Measurements from ENCODE around the gene LARGE1. TPM values are rescaled to one million over a fixed set of nuclear protein-coding genes. Genes with fewer than 3 reads are reported as not detected.

LARGE1 gene
- total RNA-seq, 1 experiment from 2014 or later: 5.2 TPM

GRCh38 chr22:33537059-33537458 lies 383.2 kb downstream of the LARGE1 start:
- ChIA-PET CTCF (interaction anchor here (1.0 kb wide), 1 partner anchor 42 kb away, joined by 3 read pairs; no protein-coding TSS in a partner anchor), POLR2A (no interaction called here)
- Mint-ChIP-seq H3K4me3 (ENCODE audit: unreplicated experiment) (no peak overlapping the region), H3K27ac (ENCODE audit: low read depth, unreplicated experiment) (no peak overlapping the region), H3K9me3 (ENCODE audit: unreplicated experiment) (no peaks in the 10 kb centered on the region), H3K4me1 (ENCODE audit: insufficient read depth, unreplicated experiment) (no peaks in the 10 kb centered on the region), H3K27me3 (ENCODE audit: insufficient read depth, unreplicated experiment) (no peaks in the 10 kb centered on the region), H3K36me3 (ENCODE audit: insufficient read depth, unreplicated experiment) (no peaks in the 10 kb centered on the region)
- BruUV-seq (replicated peaks): no TSS peak
- intact Hi-C loops (cut with micrococcal nuclease): no loop called here
- TF ChIP-seq CTCF (IDR thresholded peaks at IDR 0.05; ENCODE audit: unreplicated experiment): no peak
- no peak for DNase-seq (ENCODE audit: unreplicated experiment)

- no peak for DNase-seq (ENCODE audit: unreplicated experiment)
- Mint-ChIP-seq H3K9me3 (ENCODE audit: unreplicated experiment) (no peaks in the 10 kb centered on the region), H3K36me3 (ENCODE audit: insufficient read depth, unreplicated experiment) (no peaks in the 10 kb centered on the region), H3K27ac (ENCODE audit: low read depth, unreplicated experiment) (no peak overlapping the region), H3K4me3 (ENCODE audit: unreplicated experiment) (no peak overlapping the region), H3K4me1 (ENCODE audit: insufficient read depth, unreplicated experiment) (no peaks in the 10 kb centered on the region), H3K27me3 (ENCODE audit: insufficient read depth, unreplicated experiment) (no peaks in the 10 kb centered on the region)
- intact Hi-C loops (cut with micrococcal nuclease): no loop called here
- ChIA-PET CTCF (interaction anchor here (0.6 to 1.0 kb wide), 2 partner anchors 43 to 409 kb away, joined by 3 read pairs; no protein-coding TSS in a partner anchor), POLR2A (no interaction called here)
- no peak for TF ChIP-seq CTCF (IDR thresholded peaks at IDR 0.05; ENCODE audit: unreplicated experiment)
- BruUV-seq (replicated peaks): no TSS peak
Observed at GRCh38 chr22:33535937-33536875, 384.1 kb downstream of the LARGE1 start.

GRCh38 chr22:33529424-33530113 lies 390.7 kb downstream of the LARGE1 start:
- Mint-ChIP-seq H3K36me3 (ENCODE audit: insufficient read depth, unreplicated experiment) (peaks cover 5% of the 10 kb centered on the region), H3K27ac (ENCODE audit: low read depth, unreplicated experiment) (no peak overlapping the region), H3K9me3 (ENCODE audit: unreplicated experiment) (no peaks in the 10 kb centered on the region), H3K4me1 (ENCODE audit: insufficient read depth, unreplicated experiment) (no peaks in the 10 kb centered on the region), H3K4me3 (ENCODE audit: unreplicated experiment) (no peak overlapping the region), H3K27me3 (ENCODE audit: insufficient read depth, unreplicated experiment) (no peaks in the 10 kb centered on the region)
- intact Hi-C loops (cut with micrococcal nuclease): no loop called here
- POLR2A ChIA-PET: interaction anchor here (1.5 kb wide), 1 partner anchor 10 kb away, joined by 6 read pairs; no protein-coding TSS in a partner anchor
- CTCF ChIA-PET: interaction anchor here (0.7 to 5.0 kb wide), 6 partner anchors 8 to 1648 kb away, joined by 3 to 34 read pairs (median 4); no protein-coding TSS in a partner anchor
- no peak for DNase-seq (ENCODE audit: unreplicated experiment)
- no peak for TF ChIP-seq CTCF (IDR thresholded peaks at IDR 0.05; ENCODE audit: unreplicated experiment)
- BruUV-seq (replicated peaks): no TSS peak

- peaks cover 5% of the 10 kb centered on the region for H3K36me3 Mint-ChIP-seq (ENCODE audit: insufficient read depth, unreplicated experiment)
- BruUV-seq (replicated peaks): no TSS peak
- no peaks in the 10 kb centered on the region for H3K9me3 Mint-ChIP-seq (ENCODE audit: unreplicated experiment)
- H3K27ac Mint-ChIP-seq (ENCODE audit: low read depth, unreplicated experiment): no peak overlapping the region
- ChIA-PET CTCF (interaction anchor here (0.7 to 5.0 kb wide), 2 partner anchors 10 to 1703 kb away, joined by 3 to 34 read pairs; no protein-coding TSS in a partner anchor), POLR2A (no interaction called here)
- no peak for DNase-seq (ENCODE audit: unreplicated experiment)
- H3K27me3 Mint-ChIP-seq (ENCODE audit: insufficient read depth, unreplicated experiment): no peaks in the 10 kb centered on the region
- TF ChIP-seq CTCF (IDR thresholded peaks at IDR 0.05; ENCODE audit: unreplicated experiment): no peak
- no peak overlapping the region for H3K4me3 Mint-ChIP-seq (ENCODE audit: unreplicated experiment)
- intact Hi-C loops (cut with micrococcal nuclease): no loop called here
- no peaks in the 10 kb centered on the region for H3K4me1 Mint-ChIP-seq (ENCODE audit: insufficient read depth, unreplicated experiment)
Observed at GRCh38 chr22:33528183-33528582, 392.1 kb downstream of the LARGE1 start.

Data from MCF 10A (cell line).